PFSK-1 (cell line): ENCODE measurements around the gene PHLDB3.

Experiments
- POLR2AphosphoS5 ChIP-seq: IDR thresholded peaks from 2 replicates; pipeline ENCODE4 v1.6.1; 2012; ENCODE audit warnings: low read depth, mild to moderate bottlenecking, control low read depth, low read length, moderate library complexity
- SIN3A ChIP-seq: IDR thresholded peaks from 2 replicates; pipeline ENCODE4 v1.6.1; 2012; ENCODE audit warnings: mild to moderate bottlenecking, low read length, moderate library complexity, borderline replicate concordance; ENCODE audit not compliant: insufficient read depth
- TF ChIP-seq, protein P1 (sequence below), 2 experiments: IDR thresholded peaks; 2 replicates each; pipeline versions ENCODE4 v1.6.1 to v1.8.0; 2011 to 2012; ENCODE audit warnings: low read depth in 2 of 2, low read length in 2 of 2, control low read depth in 1 of 2, inconsistent platforms in 1 of 2, mild to moderate bottlenecking in 1 of 2, moderate library complexity in 1 of 2; ENCODE audit not compliant: insufficient read depth in 1 of 2

DNA sequence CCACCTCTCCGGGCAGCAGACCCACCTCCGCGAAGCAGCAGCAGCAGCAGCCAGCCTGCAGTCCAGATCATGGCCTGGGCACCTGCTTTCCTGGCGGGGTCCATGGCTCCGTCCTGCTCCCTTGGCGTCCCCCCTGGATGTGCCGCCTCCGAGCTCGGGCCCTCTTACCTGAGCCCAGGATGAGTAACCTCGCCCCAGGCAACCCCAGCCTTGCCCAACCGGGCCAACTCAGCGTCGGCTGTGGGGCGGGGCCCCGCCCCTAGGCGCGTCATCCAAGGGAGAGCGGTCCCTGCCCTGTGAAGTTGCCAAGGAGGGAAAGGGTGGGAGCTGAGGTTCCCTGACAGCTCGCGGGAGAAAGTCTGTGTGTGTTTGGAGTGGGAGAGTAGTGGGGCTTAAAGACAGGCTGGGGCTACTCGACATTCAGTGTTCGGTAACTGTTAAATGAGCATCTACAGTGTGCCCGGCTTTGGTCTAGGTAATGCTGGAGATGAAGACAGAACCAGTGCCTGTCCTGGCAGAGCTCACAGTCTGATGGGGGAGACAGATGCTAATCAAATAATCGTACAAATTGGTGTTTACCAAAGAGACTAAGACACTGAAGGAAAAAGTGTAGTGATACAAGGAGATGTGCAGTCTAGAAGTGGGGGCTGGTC is 39.0 kb downstream of the PHLDB3 start, which contains the start of gene LYPD3:
- TF ChIP-seq, protein P1, sequence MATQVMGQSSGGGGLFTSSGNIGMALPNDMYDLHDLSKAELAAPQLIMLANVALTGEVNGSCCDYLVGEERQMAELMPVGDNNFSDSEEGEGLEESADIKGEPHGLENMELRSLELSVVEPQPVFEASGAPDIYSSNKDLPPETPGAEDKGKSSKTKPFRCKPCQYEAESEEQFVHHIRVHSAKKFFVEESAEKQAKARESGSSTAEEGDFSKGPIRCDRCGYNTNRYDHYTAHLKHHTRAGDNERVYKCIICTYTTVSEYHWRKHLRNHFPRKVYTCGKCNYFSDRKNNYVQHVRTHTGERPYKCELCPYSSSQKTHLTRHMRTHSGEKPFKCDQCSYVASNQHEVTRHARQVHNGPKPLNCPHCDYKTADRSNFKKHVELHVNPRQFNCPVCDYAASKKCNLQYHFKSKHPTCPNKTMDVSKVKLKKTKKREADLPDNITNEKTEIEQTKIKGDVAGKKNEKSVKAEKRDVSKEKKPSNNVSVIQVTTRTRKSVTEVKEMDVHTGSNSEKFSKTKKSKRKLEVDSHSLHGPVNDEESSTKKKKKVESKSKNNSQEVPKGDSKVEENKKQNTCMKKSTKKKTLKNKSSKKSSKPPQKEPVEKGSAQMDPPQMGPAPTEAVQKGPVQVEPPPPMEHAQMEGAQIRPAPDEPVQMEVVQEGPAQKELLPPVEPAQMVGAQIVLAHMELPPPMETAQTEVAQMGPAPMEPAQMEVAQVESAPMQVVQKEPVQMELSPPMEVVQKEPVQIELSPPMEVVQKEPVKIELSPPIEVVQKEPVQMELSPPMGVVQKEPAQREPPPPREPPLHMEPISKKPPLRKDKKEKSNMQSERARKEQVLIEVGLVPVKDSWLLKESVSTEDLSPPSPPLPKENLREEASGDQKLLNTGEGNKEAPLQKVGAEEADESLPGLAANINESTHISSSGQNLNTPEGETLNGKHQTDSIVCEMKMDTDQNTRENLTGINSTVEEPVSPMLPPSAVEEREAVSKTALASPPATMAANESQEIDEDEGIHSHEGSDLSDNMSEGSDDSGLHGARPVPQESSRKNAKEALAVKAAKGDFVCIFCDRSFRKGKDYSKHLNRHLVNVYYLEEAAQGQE (IDR thresholded peaks at IDR 0.05; ENCODE audit: insufficient read depth in 1 of 2, low read depth in 2 of 2, low read length in 2 of 2): no peak
- TF ChIP-seq SIN3A (no peak), POLR2AphosphoS5 (no peak)
